Progenitor cell of endocrine pancreas (in vitro differentiated cells): Measurements from ENCODE around the gene USP31. TPM values are rescaled to one million over a fixed set of nuclear protein-coding genes. Genes with fewer than 3 reads are reported as not detected.

ENCODE experiments used
- DNase-seq: peaks from one replicate; pipeline ENCODE4 v3.0.0; 2021; ENCODE audit warnings: low spot score; ENCODE audit not compliant: unreplicated experiment
- H3K27ac Mint-ChIP-seq: 2 replicates; pipeline ENCODE4 v1.8.0; 2021; ENCODE audit warnings: mild to moderate bottlenecking, moderate library complexity, mixed read lengths
- H3K27me3 Mint-ChIP-seq: 2 replicates; pipeline ENCODE4 v1.8.0; 2021; ENCODE audit warnings: mixed read lengths
- H3K36me3 Mint-ChIP-seq: 2 replicates; pipeline ENCODE4 v1.8.0; 2022; ENCODE audit warnings: mixed read lengths; ENCODE audit not compliant: insufficient read depth
- H3K4me1 Mint-ChIP-seq: 2 replicates; pipeline ENCODE4 v1.8.0; 2021; ENCODE audit warnings: low read depth, mixed read lengths
- H3K4me3 Mint-ChIP-seq: 2 replicates; pipeline ENCODE4 v1.8.0; 2021; ENCODE audit warnings: low read depth, mild to moderate bottlenecking, moderate library complexity, mixed read lengths
- H3K9me3 Mint-ChIP-seq: 2 replicates; pipeline ENCODE4 v1.8.0; 2021; ENCODE audit warnings: low read depth, mixed read lengths
- CTCF ChIP-seq: fragments of 200-600 bp; sonication (generic); IDR thresholded peaks from one replicate; pipeline ENCODE4 v1.5.0; 2021; ENCODE audit warnings: antibody characterized with exemption, mild to moderate bottlenecking; ENCODE audit not compliant: unreplicated experiment
- total RNA-seq: library from RNA; stranded (reverse); gene quantifications from 2 replicates; pipeline ENCODE4 v1.2.1, GENCODE V29; 2021

USP31 gene
- total RNA-seq, 1 donor from 2014 or later, result 10.5 TPM

GRCh38 chr16:23059433-23059832 is 89.8 kb downstream of the USP31 start:
- peaks cover 12% of the 10 kb centered on the region for H3K27me3 Mint-ChIP-seq
- no peak for TF ChIP-seq CTCF
- H3K4me1 Mint-ChIP-seq, result no peaks in the 10 kb centered on the region
- no peak overlapping the region for H3K4me3 Mint-ChIP-seq
- H3K36me3 Mint-ChIP-seq, result no peaks in the 10 kb centered on the region
- no peaks in the 10 kb centered on the region for H3K9me3 Mint-ChIP-seq
- no peak overlapping the region for H3K27ac Mint-ChIP-seq
- no peak for DNase-seq

GRCh38 chr16:23058576-23058975 is 90.7 kb downstream of the USP31 start:
- DNase-seq, result no peak
- no peaks in the 10 kb centered on the region for H3K4me1 Mint-ChIP-seq

GRCh38 chr16:23057013-23057596 is 92.1 kb downstream of the USP31 start:
- no peak for DNase-seq
- Mint-ChIP-seq H3K27me3 (peaks cover 17% of the 10 kb centered on the region), H3K9me3 (no peaks in the 10 kb centered on the region), H3K27ac (no peak overlapping the region), H3K4me3 (no peak overlapping the region), H3K36me3 (no peaks in the 10 kb centered on the region), H3K4me1 (no peaks in the 10 kb centered on the region)
- no peak for TF ChIP-seq CTCF

More at GRCh38 chr16:23058576-23058975, 90.7 kb downstream of the USP31 start:
- Mint-ChIP-seq H3K9me3 (no peaks in the 10 kb centered on the region), H3K27me3 (peaks cover 12% of the 10 kb centered on the region), H3K4me3 (no peak overlapping the region), H3K27ac (no peak overlapping the region), H3K36me3 (no peaks in the 10 kb centered on the region)
- TF ChIP-seq CTCF, result no peak

- TF ChIP-seq CTCF, result no peak
- H3K4me3 Mint-ChIP-seq, result no peak overlapping the region
- H3K4me1 Mint-ChIP-seq, result no peaks in the 10 kb centered on the region
- no peak overlapping the region for H3K27ac Mint-ChIP-seq
- DNase-seq, result no peak
- peaks cover 17% of the 10 kb centered on the region for H3K27me3 Mint-ChIP-seq
- H3K36me3 Mint-ChIP-seq, result no peaks in the 10 kb centered on the region
- no peaks in the 10 kb centered on the region for H3K9me3 Mint-ChIP-seq
Measured at GRCh38 chr16:23055481-23055880, 93.8 kb downstream of the USP31 start.

GRCh38 chr16:23052908-23053580 is 96.2 kb downstream of the USP31 start:
- Mint-ChIP-seq H3K36me3 (no peaks in the 10 kb centered on the region), H3K27me3 (peaks cover 8% of the 10 kb centered on the region), H3K4me3 (no peak overlapping the region), H3K4me1 (no peaks in the 10 kb centered on the region), H3K27ac (no peak overlapping the region), H3K9me3 (no peaks in the 10 kb centered on the region)
- no peak for TF ChIP-seq CTCF
- no peak for DNase-seq
